Ureter (tissue), 1 donor: ENCODE results near the gene UBE2Q2. TPM values are rescaled to one million over a fixed set of nuclear protein-coding genes. Genes with fewer than 3 reads are reported as not detected.
"Not testable (repeated sequence)": the region's sequence is repeated elsewhere in the genome, so short reads cannot be mapped to it uniquely, and the experiment has no call there.

ENCODE experiments used
- DNase-seq: peaks from one replicate; pipeline ENCODE4 v3.0.0-alpha.2; 2020; ENCODE audit warnings: low spot score
- total RNA-seq: library from RNA; stranded (reverse); gene quantifications from one replicate; pipeline ENCODE4 v1.2.4, GENCODE V29; 2023
- donor health status: DM: yes; HTN: yes; CAD: no.

Gene UBE2Q2
- total RNA-seq, 1 donor from 2014 or later = 29.1 TPM

DNA sequence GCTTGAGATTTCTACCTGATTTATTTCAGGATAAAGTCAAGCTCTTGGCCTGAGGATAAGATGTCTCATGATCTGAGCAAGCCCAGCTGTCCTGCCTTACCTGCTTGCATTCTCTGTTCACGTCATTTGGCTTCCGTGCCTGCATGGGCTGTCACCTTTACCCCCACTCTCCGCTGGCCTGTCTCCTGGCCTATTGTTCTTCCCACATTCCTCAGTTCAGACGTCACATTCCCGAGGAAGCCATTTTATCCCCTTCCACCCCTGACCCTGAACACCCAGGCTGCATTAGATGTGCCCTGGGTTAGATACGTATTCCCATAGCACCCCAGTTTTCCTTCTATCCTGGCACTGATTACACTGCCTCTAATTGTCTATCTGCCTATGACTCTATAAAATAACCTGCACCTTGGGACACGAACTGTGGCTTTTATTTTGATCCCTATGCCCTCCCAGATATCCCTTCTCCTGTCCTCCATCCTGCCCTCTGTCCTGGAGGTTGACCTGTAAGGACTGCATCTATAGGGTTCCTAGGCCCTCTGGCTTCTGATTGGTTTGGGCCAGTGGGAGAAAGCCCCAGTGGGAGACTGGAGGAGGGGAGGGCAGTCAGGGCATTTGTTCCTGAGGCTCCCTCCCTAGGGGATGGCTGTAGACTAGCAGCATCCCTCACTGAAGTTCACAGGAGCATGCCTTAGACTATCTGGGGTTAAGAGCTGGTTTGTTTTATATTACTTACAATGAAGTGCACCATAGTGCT is 19.2 kb upstream of the UBE2Q2 start:
- no peak for DNase-seq

GRCh38 chr15:75827691-75828090 is 15.6 kb upstream of the UBE2Q2 start:
- DNase-seq = no peak

DNA sequence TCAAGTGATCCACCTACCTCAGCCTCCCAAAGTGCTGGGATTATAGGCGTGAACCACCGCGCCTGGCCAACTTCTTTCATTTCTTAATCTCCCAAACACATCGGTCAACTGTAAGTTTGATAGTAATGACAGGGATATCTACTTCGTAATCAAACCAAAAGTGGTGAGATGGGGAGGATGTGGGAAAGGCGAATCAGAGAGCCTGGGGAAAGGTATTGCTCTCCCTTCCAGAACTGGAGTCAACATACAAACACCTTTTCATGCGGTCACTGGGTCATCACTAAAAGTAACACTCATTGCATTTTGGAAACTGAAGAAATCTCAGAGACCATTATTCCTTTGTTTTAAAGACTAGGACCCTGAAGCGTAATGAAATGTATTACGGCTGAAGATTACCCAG is 14.8 kb upstream of the UBE2Q2 start:
- no peak for DNase-seq

DNA sequence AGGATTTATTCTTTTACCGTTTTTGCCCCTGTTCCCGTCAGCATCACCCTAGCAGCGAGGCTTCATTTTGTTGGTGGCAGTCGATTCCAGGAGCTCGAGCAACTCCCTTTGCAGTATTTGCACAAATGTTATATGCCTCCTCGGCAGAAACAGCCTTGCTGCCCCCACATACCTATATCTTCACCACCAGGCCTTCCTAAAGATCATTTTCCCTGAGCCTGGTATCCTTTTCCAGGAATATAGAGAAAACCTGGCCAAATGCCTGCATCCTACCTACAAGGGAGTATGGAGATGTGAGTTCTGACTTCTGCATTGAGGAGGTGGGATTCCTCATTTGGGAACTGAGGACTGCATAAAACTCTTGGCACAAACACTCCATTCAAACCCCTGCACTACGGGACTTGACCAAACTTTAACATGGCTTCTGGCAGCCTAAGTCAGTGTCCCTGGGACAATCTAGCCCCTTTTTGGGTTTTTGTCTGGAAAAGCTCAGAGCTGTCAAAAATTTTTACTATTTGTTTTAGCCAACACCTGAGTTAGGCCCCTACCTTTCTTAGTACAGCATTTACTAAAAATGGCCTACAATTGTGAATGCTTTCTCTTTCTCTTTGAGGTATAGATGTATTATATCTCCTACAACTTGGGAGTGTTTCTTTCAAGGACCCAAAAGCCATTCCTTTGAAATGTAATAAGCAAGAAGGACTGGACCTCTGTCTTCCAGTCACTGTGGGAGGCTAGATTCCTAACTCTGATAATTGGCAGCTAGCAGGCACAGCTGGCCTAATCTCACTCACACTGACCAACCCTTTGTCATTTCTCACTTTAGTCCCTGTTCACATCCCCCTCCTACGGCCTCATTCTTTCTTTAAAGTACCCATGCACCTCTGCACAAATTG is 12.1 kb upstream of the UBE2Q2 start:
- no peak for DNase-seq

GRCh38 chr15:75831806-75832102 is 11.5 kb upstream of the UBE2Q2 start:
- DNase-seq = no peak

GRCh38 chr15:75832114-75832513 is 11.1 kb upstream of the UBE2Q2 start:
- no peak for DNase-seq

GRCh38 chr15:75834021-75834420 is 9.2 kb upstream of the UBE2Q2 start:
- DNase-seq = no peak

GRCh38 chr15:75835990-75836958 is 7.0 kb upstream of the UBE2Q2 start:
- no peak for DNase-seq

DNA sequence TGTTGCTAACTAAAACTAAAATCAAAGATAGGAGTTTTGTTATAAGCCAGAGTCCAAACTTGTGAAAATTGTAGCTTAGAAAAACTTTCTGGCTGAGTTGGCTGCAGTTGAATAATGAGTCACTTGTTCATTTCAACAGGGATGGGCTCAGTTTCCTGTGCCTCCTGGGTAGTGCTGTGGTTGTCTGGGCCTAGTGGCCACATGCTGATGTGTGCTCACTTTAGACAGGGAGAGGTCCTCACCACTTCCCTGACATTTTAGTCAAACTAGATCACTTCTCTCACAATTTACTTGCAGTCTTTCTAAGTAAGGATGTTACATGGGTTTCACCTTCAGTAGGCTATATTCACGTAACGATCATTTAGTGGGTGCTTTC is 6.3 kb upstream of the UBE2Q2 start:
- DNase-seq = no peak

- DNase-seq = no peak
Measured at GRCh38 chr15:75840659-75841058, 2.6 kb upstream of the UBE2Q2 start.

GRCh38 chr15:75841626-75842025 is 1.6 kb upstream of the UBE2Q2 start:
- no peak for DNase-seq

GRCh38 chr15:75843678-75844581 is 683 bp downstream of the UBE2Q2 start:
- peak; percentile 71 for DNase-seq

GRCh38 chr15:75844629-75845335 is 1.5 kb downstream of the UBE2Q2 start:
- DNase-seq = no peak

DNA sequence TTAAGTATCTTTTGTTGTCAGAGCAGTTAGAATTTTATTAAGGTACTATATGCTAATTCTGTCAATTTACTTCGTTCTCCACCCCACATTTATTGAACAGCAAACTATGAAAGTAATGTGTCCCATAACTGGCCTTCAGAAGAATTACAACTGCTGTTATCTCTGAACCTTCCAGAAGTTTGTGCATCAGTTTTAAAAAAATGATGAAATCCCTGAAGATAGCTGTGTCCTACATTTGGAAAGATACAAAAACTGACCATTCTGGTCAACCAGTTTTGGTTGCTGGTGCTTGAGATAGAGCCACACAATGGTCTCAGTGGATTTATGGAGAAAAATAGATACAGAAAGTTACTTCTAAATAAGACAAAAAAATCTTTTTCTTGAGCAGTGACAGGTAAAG is 5.9 kb downstream of the UBE2Q2 start:
- no peak for DNase-seq

DNA sequence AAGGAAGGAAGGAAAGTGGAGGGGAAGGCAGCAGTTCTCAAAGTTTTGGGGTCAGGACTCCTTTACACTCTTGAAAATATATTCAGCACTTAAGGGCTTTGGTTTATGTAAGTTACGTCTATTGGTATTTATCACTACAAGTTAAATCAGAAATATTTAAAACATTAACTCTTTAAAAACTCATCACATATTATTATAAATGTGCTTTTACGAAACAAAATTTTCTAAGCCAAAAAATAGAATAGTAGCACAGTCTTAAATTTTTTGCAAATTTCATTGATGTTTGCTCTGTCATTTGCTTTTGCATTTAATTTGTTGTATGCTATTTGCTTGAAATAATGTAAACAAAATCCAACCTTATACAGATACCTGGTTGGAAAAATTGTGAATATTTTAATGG is 7.5 kb downstream of the UBE2Q2 start:
- no peak for DNase-seq

DNA sequence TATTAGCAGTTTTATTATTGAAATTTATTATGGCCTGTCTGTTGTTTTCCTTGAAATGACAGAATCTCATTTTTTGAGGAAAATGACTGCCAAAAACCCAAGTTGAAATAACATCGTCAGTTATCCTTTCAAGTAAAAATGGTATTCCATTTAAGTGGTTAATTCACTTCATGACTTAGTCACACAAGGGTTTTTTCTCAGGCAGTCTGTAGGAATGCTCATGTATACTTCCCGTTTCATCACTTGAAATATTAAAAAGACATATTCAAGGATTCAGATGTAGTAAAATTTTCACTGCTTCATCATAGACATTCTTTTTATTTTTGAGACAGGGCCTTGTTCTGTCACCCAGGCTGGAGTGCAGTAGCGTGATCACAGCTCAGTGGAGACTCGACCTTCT is 8.3 kb downstream of the UBE2Q2 start:
- DNase-seq = not testable (repeated sequence)

GRCh38 chr15:75857886-75858285 is 14.6 kb downstream of the UBE2Q2 start:
- DNase-seq = no peak

- no peak for DNase-seq
Measured at GRCh38 chr15:75861750-75862402, 18.6 kb downstream of the UBE2Q2 start.

DNA sequence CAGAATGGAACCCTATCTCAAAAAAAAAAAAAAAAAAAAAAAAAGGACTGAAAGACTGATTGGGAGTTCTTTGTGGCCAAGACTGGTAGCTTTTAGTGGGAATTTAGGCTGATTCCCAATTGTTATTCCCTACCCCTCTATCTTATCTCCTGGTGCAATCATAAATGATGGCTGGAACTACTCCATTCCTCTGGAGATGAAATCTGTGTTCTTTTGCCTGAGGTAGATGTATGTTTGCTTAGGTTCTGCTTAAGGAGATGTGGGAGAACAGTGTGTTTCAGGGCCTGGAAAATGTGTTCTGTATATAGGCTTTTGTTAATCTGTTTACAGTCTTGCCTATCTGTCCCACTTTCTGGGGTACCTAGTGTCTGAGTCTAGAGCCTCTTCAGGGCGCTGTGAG is 19.5 kb downstream of the UBE2Q2 start:
- no peak for DNase-seq
